ENCODE data around the gene USP31. TPM values are rescaled to one million over a fixed set of nuclear protein-coding genes. Genes with fewer than 3 reads are reported as not detected.

Gene USP31
- total and polyA plus RNA-seq, 2 of the 13 experiments (the other 11 are each of a cell fraction or from before 2014, with no cell fraction given) = 22.5 to 23.3 TPM

DNA sequence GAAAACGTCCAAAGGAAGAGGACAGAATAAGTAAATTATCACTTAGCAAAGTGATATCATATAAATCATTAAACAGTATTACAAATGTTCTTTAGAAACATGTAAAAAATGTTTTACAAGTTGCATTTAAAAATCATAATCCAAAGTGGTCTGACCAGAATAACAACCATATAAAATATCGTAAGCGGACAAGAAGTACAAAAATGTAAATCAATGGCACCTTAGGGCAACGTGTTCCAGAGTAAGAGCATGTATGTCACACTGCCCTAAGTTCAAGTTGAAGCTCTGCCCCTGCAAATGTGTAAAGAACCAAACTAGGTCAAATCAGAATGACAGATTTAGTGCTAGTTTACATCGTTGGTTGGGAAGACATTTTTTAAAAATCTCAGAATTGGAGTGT is 11.4 kb downstream of the USP31 start:
- in situ Hi-C loops (cut with HindIII; ENCODE audit: extremely low pct_ligation_motif_present, low pct_unique_long_range_greater_than_20kb) = no loop called here
- Histone ChIP-seq H3K4me3 (replicated peaks in 1 of 3; ENCODE audit: insufficient read depth in 1 of 3, low read depth in 2 of 3, low read length in 3 of 3) (no peak overlapping the region), H2AFZ (ENCODE audit: low read length) (no peak overlapping the region), H3K36me3 (replicated peaks in 1 of 2; ENCODE audit: control insufficient read depth in 1 of 2, insufficient read depth in 2 of 2, low read length in 2 of 2) (no peaks in the 10 kb centered on the region), H3K4me2 (ENCODE audit: low read depth, low read length) (no peak overlapping the region), H3K27ac (ENCODE audit: extremely low read length, insufficient read depth, low read length) (no peak overlapping the region), H3K9me3 (ENCODE audit: low read length) (peaks cover 9% of the 10 kb centered on the region), H3K9ac (ENCODE audit: insufficient read depth, low read depth, low read length) (no peak overlapping the region), H3K4me1 (ENCODE audit: insufficient read depth, low read length) (peaks cover 77% of the 10 kb centered on the region), H3K27me3 (ENCODE audit: control insufficient read depth in 1 of 2, insufficient read depth in 2 of 2, low read length in 2 of 2) (no peaks in the 10 kb centered on the region), H3K79me2 (ENCODE audit: insufficient read depth, low read length) (peaks cover 99% of the 10 kb centered on the region), H4K20me1 (ENCODE audit: insufficient read depth, low read length) (peaks cover 17% of the 10 kb centered on the region)
- no peak for TF ChIP-seq REXO4 (CRISPR knock-in tag; IDR thresholded peaks at IDR 0.05; ENCODE audit: borderline replicate concordance)
- no peak for TF ChIP-seq ZNF367 (CRISPR knock-in tag; IDR thresholded peaks at IDR 0.05; ENCODE audit: borderline replicate concordance)
- TF ChIP-seq STAG1 (CRISPR knock-in tag; IDR thresholded peaks at IDR 0.05) = no peak
- no peak for TF ChIP-seq ZNF556 (CRISPR knock-in tag; IDR thresholded peaks at IDR 0.05; ENCODE audit: borderline replicate concordance)
- TF ChIP-seq, protein P1, sequence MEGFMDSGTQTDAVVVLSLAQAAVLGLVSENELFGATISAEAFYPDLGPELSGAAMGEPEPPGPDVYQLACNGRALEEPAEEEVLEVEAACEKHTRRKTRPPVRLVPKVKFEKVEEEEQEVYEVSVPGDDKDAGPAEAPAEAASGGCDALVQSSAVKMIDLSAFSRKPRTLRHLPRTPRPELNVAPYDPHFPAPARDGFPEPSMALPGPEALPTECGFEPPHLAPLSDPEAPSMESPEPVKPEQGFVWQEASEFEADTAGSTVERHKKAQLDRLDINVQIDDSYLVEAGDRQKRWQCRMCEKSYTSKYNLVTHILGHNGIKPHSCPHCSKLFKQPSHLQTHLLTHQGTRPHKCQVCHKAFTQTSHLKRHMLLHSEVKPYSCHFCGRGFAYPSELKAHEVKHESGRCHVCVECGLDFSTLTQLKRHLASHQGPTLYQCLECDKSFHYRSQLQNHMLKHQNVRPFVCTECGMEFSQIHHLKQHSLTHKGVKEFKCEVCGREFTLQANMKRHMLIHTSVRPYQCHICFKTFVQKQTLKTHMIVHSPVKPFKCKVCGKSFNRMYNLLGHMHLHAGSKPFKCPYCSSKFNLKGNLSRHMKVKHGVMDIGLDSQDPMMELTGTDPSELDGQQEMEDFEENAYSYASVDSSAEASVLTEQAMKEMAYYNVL (CRISPR knock-in tag; IDR thresholded peaks at IDR 0.05; ENCODE audit: borderline replicate concordance) = no peak
- TF ChIP-seq ZBTB1 (CRISPR knock-in tag; IDR thresholded peaks at IDR 0.05; ENCODE audit: borderline replicate concordance) = no peak
- no peak for TF ChIP-seq TOE1 (CRISPR knock-in tag; IDR thresholded peaks at IDR 0.05)
- TF ChIP-seq, protein P2, sequence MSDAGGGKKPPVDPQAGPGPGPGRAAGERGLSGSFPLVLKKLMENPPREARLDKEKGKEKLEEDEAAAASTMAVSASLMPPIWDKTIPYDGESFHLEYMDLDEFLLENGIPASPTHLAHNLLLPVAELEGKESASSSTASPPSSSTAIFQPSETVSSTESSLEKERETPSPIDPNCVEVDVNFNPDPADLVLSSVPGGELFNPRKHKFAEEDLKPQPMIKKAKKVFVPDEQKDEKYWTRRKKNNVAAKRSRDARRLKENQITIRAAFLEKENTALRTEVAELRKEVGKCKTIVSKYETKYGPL (CRISPR knock-in tag; IDR thresholded peaks at IDR 0.05) = no peak
- no peak for TF ChIP-seq NONO (IDR thresholded peaks at IDR 0.05)
- TF ChIP-seq NONO (CRISPR knock-in tag; conservative IDR thresholded peaks at IDR 0.05) = no peak
- TF ChIP-seq SKI (IDR thresholded peaks at IDR 0.05; ENCODE audit: partially characterized antibody) = no peak
- TF ChIP-seq, protein P3, sequence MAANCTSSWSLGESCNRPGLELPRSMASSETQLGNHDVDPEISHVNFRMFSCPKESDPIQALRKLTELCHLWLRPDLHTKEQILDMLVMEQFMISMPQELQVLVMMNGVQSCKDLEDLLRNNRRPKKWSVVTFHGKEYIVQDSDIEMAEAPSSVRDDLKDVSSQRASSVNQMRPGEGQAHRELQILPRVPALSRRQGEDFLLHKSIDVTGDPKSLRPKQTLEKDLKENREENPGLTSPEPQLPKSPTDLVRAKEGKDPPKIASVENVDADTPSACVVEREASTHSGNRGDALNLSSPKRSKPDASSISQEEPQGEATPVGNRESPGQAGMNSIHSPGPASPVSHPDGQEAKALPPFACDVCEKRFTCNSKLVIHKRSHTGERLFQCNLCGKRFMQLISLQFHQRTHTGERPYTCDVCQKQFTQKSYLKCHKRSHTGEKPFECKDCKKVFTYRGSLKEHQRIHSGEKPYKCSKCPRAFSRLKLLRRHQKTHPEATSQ (CRISPR knock-in tag; IDR thresholded peaks at IDR 0.05; ENCODE audit: borderline replicate concordance) = no peak
- no peak for TF ChIP-seq POLR2G (IDR thresholded peaks at IDR 0.05; ENCODE audit: low read depth, low read length)
- TF ChIP-seq ZNF253 (CRISPR knock-in tag; IDR thresholded peaks at IDR 0.05; ENCODE audit: borderline replicate concordance) = no peak
- TF ChIP-seq, protein P4, sequence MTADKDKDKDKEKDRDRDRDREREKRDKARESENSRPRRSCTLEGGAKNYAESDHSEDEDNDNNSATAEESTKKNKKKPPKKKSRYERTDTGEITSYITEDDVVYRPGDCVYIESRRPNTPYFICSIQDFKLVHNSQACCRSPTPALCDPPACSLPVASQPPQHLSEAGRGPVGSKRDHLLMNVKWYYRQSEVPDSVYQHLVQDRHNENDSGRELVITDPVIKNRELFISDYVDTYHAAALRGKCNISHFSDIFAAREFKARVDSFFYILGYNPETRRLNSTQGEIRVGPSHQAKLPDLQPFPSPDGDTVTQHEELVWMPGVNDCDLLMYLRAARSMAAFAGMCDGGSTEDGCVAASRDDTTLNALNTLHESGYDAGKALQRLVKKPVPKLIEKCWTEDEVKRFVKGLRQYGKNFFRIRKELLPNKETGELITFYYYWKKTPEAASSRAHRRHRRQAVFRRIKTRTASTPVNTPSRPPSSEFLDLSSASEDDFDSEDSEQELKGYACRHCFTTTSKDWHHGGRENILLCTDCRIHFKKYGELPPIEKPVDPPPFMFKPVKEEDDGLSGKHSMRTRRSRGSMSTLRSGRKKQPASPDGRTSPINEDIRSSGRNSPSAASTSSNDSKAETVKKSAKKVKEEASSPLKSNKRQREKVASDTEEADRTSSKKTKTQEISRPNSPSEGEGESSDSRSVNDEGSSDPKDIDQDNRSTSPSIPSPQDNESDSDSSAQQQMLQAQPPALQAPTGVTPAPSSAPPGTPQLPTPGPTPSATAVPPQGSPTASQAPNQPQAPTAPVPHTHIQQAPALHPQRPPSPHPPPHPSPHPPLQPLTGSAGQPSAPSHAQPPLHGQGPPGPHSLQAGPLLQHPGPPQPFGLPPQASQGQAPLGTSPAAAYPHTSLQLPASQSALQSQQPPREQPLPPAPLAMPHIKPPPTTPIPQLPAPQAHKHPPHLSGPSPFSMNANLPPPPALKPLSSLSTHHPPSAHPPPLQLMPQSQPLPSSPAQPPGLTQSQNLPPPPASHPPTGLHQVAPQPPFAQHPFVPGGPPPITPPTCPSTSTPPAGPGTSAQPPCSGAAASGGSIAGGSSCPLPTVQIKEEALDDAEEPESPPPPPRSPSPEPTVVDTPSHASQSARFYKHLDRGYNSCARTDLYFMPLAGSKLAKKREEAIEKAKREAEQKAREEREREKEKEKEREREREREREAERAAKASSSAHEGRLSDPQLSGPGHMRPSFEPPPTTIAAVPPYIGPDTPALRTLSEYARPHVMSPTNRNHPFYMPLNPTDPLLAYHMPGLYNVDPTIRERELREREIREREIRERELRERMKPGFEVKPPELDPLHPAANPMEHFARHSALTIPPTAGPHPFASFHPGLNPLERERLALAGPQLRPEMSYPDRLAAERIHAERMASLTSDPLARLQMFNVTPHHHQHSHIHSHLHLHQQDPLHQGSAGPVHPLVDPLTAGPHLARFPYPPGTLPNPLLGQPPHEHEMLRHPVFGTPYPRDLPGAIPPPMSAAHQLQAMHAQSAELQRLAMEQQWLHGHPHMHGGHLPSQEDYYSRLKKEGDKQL (CRISPR knock-in tag; IDR thresholded peaks at IDR 0.05; ENCODE audit: low read depth) = no peak
- TF ChIP-seq MED1 (CRISPR knock-in tag; IDR thresholded peaks at IDR 0.05) = no peak
- TF ChIP-seq SAFB2 (CRISPR knock-in tag; IDR thresholded peaks at IDR 0.05; ENCODE audit: borderline replicate concordance, low read depth) = no peak
- 90% methylated on average over 5 of the region's 5 CpGs for WGBS (ENCODE audit: low lambda C conversion rate)
- no peak for FAIRE-seq
- no peak for DNase-seq (ENCODE audit: low spot score)
- POLR2A ChIA-PET = no interaction called here
- intact Hi-C loops (cut with micrococcal nuclease; ENCODE audit: unreplicated experiment) = no loop called here
- no peak for ATAC-seq
- CTCF ChIA-PET (ENCODE audit: low intra/inter-chr PET ratio, low total read pairs) = no interaction called here
- no TSS peak for BruUV-seq (replicated peaks)

Data from HepG2 (cell line).